Osteoblast (primary cell): ENCODE results near the gene ACTR2. TPM values are rescaled to one million over a fixed set of nuclear protein-coding genes. Genes with fewer than 3 reads are reported as not detected.
A peak's percentile ranks its signal among the peaks of the same experiment; 100 is the strongest.

Experiments
- DNase-seq: peaks from one replicate; pipeline ENCODE4 v3.0.0; 2011; ENCODE audit warnings: low spot score, mixed read lengths; ENCODE audit not compliant: insufficient read length; ENCODE audit errors: missing footprints
- H2AFZ ChIP-seq: 2 replicates; pipeline ENCODE4 v1.6.0; 2011; ENCODE audit warnings: mild to moderate bottlenecking, low read length
- H3K27ac ChIP-seq: 2 replicates; pipeline ENCODE4 v1.5.1; 2011; ENCODE audit warnings: mild to moderate bottlenecking, low read depth, low read length, moderate library complexity
- H3K27me3 ChIP-seq: 2 replicates; pipeline ENCODE4 v1.6.0; 2012; ENCODE audit warnings: mild to moderate bottlenecking, control low read depth, inconsistent platforms, low read length, moderate library complexity; ENCODE audit not compliant: insufficient read depth
- H3K36me3 ChIP-seq: 2 replicates; pipeline ENCODE4 v1.5.1; 2011; ENCODE audit warnings: mild to moderate bottlenecking, low read length, control low read depth, moderate library complexity; ENCODE audit not compliant: insufficient read depth
- H3K4me1 ChIP-seq: 2 replicates; pipeline ENCODE4 v1.5.1; 2011; ENCODE audit warnings: mild to moderate bottlenecking, low read length, control low read depth, moderate library complexity; ENCODE audit not compliant: insufficient read depth
- H3K4me2 ChIP-seq: 2 replicates; pipeline ENCODE4 v1.6.0; 2011; ENCODE audit warnings: mild to moderate bottlenecking, low read length; ENCODE audit not compliant: insufficient read depth
- H3K4me3 ChIP-seq: fragments of 200-600 bp; sonication (generic); 3 replicates; pipeline ENCODE4 v1.5.1; 2012; ENCODE audit warnings: mild to moderate bottlenecking, low read length, inconsistent platforms; ENCODE audit not compliant: insufficient read depth
- H3K79me2 ChIP-seq: 2 replicates; pipeline ENCODE4 v1.6.0; 2012; ENCODE audit warnings: mild to moderate bottlenecking, low read length, control low read depth, inconsistent platforms; ENCODE audit not compliant: insufficient read depth
- H3K9me3 ChIP-seq: 2 replicates; pipeline ENCODE4 v1.5.1; 2011; ENCODE audit warnings: low read depth, low read length, control low read depth
- H4K20me1 ChIP-seq: 2 replicates; pipeline ENCODE4 v1.6.0; 2012; ENCODE audit warnings: mild to moderate bottlenecking, low read length, control low read depth; ENCODE audit not compliant: insufficient read depth
- total RNA-seq: library from RNA; depleted of rRNA; stranded (reverse); fragments of >200 nt; gene quantifications from 2 replicates; pipeline ENCODE4 v1.2.3, GENCODE V29; 2012
- TF ChIP-seq, protein P1 (sequence below): IDR thresholded peaks from 2 replicates; pipeline ENCODE4 v1.5.1; 2011; ENCODE audit warnings: mild to moderate bottlenecking, low read depth, low read length, moderate library complexity; ENCODE audit errors: extremely low read depth

Gene ACTR2
- total RNA-seq, 1 donor: 110 TPM

GRCh38 chr2:65263986-65264385, 36.4 kb downstream of the ACTR2 start:
- no peaks in the 10 kb centered on the region for H3K9me3 ChIP-seq
- H4K20me1 ChIP-seq: peaks cover 55% of the 10 kb centered on the region
- H3K27me3 ChIP-seq: no peaks in the 10 kb centered on the region
- TF ChIP-seq, protein P1, sequence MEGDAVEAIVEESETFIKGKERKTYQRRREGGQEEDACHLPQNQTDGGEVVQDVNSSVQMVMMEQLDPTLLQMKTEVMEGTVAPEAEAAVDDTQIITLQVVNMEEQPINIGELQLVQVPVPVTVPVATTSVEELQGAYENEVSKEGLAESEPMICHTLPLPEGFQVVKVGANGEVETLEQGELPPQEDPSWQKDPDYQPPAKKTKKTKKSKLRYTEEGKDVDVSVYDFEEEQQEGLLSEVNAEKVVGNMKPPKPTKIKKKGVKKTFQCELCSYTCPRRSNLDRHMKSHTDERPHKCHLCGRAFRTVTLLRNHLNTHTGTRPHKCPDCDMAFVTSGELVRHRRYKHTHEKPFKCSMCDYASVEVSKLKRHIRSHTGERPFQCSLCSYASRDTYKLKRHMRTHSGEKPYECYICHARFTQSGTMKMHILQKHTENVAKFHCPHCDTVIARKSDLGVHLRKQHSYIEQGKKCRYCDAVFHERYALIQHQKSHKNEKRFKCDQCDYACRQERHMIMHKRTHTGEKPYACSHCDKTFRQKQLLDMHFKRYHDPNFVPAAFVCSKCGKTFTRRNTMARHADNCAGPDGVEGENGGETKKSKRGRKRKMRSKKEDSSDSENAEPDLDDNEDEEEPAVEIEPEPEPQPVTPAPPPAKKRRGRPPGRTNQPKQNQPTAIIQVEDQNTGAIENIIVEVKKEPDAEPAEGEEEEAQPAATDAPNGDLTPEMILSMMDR: no peak
- H3K4me3 ChIP-seq: no peak overlapping the region
- no peak overlapping the region for H2AFZ ChIP-seq
- H3K79me2 ChIP-seq: peaks cover 70% of the 10 kb centered on the region
- peaks cover 73% of the 10 kb centered on the region for H3K36me3 ChIP-seq
- H3K27ac ChIP-seq: no peak overlapping the region
- H3K4me2 ChIP-seq: no peak overlapping the region
- no peak for DNase-seq
- H3K4me1 ChIP-seq: peaks cover 8% of the 10 kb centered on the region

DNA sequence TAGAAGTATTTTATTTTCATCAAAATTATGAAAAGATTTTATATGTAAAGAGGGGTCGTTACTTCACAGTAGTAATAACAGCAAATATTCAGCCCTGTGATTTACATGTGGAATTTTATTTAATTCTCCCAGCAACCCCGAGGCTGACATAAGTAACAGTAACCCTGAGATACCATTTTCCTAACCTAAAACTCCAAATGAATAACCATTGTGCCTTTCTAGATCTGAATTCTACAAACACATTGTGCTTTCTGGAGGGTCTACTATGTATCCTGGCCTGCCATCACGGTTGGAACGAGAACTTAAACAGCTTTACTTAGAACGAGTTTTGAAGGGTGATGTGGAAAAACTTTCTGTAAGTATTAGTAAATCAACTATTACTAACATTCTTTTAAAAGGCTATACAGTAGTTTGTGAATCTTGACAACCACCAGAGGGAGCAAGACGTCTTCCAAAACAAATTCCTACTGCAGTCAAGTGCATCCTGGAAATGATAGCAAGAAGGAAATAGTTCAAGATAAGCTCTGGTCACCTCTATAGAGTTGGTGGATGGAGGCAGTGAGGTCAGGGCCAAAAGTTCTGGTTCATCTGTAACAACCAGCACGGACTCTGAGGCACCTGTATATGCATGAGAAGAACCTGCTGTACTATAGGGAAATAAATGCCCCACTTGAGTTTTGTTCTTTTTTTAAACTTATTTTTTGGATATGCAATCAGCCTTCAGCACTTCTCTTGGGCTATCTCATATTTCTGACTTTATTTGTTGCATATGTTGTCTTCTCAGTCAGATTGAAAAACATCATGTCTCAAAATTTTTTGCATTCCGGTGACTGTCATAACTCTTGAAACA, 37.4 kb downstream of the ACTR2 start:
- TF ChIP-seq, protein P1: peak; percentile 67
- H3K4me1 ChIP-seq: peaks cover 8% of the 10 kb centered on the region
- peaks cover 50% of the 10 kb centered on the region for H4K20me1 ChIP-seq
- H3K9me3 ChIP-seq: no peaks in the 10 kb centered on the region
- no peak overlapping the region for H3K27ac ChIP-seq
- H3K4me3 ChIP-seq: no peak overlapping the region
- DNase-seq: no peak
- H3K36me3 ChIP-seq: peaks cover 64% of the 10 kb centered on the region
- no peak overlapping the region for H3K4me2 ChIP-seq
- no peak overlapping the region for H2AFZ ChIP-seq
- H3K27me3 ChIP-seq: no peaks in the 10 kb centered on the region
- peaks cover 59% of the 10 kb centered on the region for H3K79me2 ChIP-seq

DNA sequence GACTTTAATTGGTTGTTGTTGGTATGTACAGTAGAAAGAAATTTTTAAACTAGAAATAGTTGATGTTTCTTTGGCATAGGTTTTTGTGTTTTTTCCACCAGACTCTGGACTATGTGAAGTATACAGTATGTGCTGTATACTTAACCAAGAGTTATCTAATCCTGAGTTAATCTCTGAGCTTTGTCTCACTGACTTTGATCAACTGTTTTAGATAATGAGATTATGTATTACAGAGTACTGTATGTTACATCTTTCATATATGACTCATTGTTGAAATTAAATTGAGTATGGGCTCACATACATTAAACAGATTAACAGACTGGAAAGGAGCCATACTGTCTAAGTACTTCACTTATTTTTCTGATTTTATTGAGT, 38.0 kb downstream of the ACTR2 start:
- TF ChIP-seq, protein P1: no peak
- H4K20me1 ChIP-seq: peaks cover 44% of the 10 kb centered on the region

DNA sequence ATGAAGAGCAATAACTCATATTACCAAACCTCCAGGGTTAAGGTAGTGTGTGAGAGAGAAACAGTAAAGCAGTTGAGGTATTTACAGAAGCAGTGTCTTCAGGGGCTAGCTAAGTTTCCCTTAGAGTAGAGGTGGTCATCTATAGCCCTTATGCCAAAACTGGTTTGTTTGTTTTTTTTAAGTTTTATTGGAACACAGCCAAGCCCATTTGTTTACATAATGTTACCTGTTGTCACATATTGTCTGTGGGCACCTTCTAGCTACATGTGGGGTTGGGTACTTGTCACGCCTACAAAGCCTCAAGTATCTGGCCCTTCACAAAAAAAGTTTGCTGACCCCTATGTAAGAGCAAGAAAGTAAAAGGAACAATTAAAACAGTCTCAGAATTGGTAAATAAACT, 39.4 kb downstream of the ACTR2 start:
- Histone ChIP-seq H2AFZ (no peak overlapping the region), H3K4me3 (no peak overlapping the region), H3K27me3 (no peaks in the 10 kb centered on the region), H3K4me1 (peaks cover 7% of the 10 kb centered on the region), H3K9me3 (no peaks in the 10 kb centered on the region), H3K4me2 (no peak overlapping the region), H3K36me3 (peaks cover 60% of the 10 kb centered on the region), H3K27ac (peak overlapping the region; percentile 33), H4K20me1 (peaks cover 37% of the 10 kb centered on the region), H3K79me2 (peaks cover 42% of the 10 kb centered on the region)
- TF ChIP-seq, protein P1: no peak
- no peak for DNase-seq

More for the DNA sequence above, 38.0 kb downstream of the ACTR2 start:
- peaks cover 8% of the 10 kb centered on the region for H3K4me1 ChIP-seq
- no peaks in the 10 kb centered on the region for H3K9me3 ChIP-seq
- no peak for DNase-seq
- no peaks in the 10 kb centered on the region for H3K27me3 ChIP-seq
- H2AFZ ChIP-seq: no peak overlapping the region
- H3K79me2 ChIP-seq: peaks cover 53% of the 10 kb centered on the region
- no peak overlapping the region for H3K4me2 ChIP-seq
- H3K36me3 ChIP-seq: peaks cover 58% of the 10 kb centered on the region
- peak overlapping the region; percentile 33 for H3K27ac ChIP-seq
- H3K4me3 ChIP-seq: no peak overlapping the region
